ENCODE data around the gene CCNB2.
"Not testable (repeated sequence)": the region's sequence is repeated elsewhere in the genome, so short reads cannot be mapped to it uniquely, and the experiment has no call there.

The CCNB2 gene

DNA sequence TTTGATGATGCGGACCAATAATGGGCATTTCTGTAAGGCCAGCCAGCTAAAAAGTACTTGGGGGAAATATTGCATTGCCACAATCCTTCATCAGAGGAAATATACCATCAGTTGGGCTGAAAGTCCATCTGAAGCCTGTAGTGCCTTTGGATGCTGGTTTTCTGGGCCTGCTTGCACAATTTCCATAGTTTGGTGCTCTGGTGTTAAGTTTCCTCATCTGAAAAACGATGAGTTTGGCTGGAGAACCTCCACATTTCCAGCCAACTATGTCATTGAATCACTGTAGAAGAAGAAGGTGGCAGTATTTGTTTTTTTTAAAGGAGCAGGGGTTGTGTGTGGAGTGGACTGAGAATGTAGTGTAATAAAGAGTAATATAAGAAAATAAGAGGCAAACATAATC lies 10.1 kb downstream of the CCNB2 start:
- in situ Hi-C loops (cut with MboI; ENCODE audit: low sequenced_read_pairs, unreplicated experiment), result no loop called here
- DNase-seq (ENCODE audit: low spot score), result no peak
- TF ChIP-seq, protein P1, sequence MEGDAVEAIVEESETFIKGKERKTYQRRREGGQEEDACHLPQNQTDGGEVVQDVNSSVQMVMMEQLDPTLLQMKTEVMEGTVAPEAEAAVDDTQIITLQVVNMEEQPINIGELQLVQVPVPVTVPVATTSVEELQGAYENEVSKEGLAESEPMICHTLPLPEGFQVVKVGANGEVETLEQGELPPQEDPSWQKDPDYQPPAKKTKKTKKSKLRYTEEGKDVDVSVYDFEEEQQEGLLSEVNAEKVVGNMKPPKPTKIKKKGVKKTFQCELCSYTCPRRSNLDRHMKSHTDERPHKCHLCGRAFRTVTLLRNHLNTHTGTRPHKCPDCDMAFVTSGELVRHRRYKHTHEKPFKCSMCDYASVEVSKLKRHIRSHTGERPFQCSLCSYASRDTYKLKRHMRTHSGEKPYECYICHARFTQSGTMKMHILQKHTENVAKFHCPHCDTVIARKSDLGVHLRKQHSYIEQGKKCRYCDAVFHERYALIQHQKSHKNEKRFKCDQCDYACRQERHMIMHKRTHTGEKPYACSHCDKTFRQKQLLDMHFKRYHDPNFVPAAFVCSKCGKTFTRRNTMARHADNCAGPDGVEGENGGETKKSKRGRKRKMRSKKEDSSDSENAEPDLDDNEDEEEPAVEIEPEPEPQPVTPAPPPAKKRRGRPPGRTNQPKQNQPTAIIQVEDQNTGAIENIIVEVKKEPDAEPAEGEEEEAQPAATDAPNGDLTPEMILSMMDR (IDR thresholded peaks at IDR 0.05; ENCODE audit: borderline replicate concordance, control extremely low read depth, extremely low read depth, insufficient read depth, missing control alignments), result no peak

DNA sequence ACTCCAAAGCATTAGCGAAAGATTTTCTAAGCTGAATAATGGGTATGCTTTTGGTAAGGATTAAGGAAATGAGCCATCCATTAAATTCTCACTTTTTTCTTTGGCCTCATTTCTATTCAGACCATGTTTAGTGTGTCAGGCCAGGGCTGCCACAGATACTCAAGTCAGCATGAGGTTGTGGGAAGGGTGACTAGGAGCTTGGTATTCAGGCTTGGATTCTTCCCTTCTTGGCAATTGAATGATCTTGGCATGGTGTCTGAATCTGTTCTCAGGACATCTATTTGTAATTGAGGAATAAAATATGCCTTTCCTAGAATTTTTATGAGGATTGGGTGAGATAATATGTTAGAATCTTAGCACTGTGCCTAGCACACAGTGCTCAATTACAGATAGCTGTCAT lies 11.2 kb downstream of the CCNB2 start:
- DNase-seq (ENCODE audit: low spot score), result no peak
- in situ Hi-C loops (cut with MboI; ENCODE audit: low sequenced_read_pairs, unreplicated experiment), result no loop called here
- TF ChIP-seq, protein P1 (IDR thresholded peaks at IDR 0.05; ENCODE audit: borderline replicate concordance, control extremely low read depth, extremely low read depth, insufficient read depth, missing control alignments), result no peak

DNA sequence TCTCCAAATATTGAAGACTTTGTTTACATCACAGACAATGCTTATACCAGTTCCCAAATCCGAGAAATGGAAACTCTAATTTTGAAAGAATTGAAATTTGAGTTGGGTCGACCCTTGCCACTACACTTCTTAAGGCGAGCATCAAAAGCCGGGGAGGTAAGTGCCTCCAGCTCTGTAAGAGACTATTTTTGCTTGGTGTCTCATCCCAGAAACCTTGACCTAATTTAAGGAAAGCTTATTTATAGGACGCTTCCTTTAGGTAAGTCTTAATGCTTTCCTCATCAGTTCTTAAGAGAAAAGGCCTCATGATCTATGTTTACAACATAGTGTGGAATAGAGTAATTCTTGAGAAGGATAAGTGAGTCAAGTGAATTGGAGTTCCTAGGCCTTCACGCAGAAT lies 11.8 kb downstream of the CCNB2 start:
- in situ Hi-C loops (cut with MboI; ENCODE audit: low sequenced_read_pairs, unreplicated experiment), result no loop called here
- DNase-seq (ENCODE audit: low spot score), result no peak
- TF ChIP-seq, protein P1 (IDR thresholded peaks at IDR 0.05; ENCODE audit: borderline replicate concordance, control extremely low read depth, extremely low read depth, insufficient read depth, missing control alignments), result no peak

DNA sequence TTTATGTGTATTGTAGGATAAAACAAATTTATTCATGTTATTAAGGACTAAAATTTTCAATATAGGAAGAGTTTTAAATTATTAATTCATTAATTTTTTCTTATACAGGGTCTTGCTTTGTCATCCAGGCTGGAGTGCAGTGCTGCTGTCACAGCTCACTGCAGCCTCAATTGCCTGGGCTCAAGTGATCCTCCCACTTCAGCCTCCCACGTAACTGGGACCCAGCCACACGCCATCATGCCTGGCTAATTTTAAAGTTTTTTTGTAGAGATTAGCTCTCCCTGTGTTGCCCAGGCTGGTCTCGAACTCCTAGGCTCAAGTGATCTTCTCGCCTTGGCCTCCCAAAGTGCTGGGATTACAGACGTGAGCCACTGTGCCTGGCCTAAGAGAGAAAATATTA lies 14.7 kb downstream of the CCNB2 start:
- no peak for DNase-seq (ENCODE audit: low spot score)

DNA sequence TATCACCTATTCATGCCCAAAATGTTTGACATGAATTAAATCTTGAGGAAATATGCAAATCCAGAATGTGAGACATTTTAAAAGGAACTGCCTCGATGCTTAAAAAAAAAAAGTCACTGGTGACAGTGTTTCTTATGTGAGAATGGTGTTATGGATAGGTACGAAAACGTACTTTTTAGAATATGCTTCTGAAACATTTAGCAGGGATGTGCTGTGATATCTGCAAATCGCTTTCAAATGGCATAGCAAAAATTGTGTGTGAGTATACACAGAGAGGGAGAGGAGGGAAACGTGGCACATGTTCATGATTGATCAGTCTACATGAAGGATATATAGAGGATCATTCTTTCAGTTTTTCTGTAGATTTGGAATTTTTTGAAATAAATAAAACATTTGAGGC lies 16.0 kb downstream of the CCNB2 start:
- TF ChIP-seq, protein P1 (IDR thresholded peaks at IDR 0.05; ENCODE audit: borderline replicate concordance, control extremely low read depth, extremely low read depth, insufficient read depth, missing control alignments), result no peak
- DNase-seq (ENCODE audit: low spot score), result no peak
- in situ Hi-C loops (cut with MboI; ENCODE audit: low sequenced_read_pairs, unreplicated experiment), result no loop called here

More for the DNA sequence above, 14.7 kb downstream of the CCNB2 start:
- TF ChIP-seq, protein P1 (IDR thresholded peaks at IDR 0.05; ENCODE audit: borderline replicate concordance, control extremely low read depth, extremely low read depth, insufficient read depth, missing control alignments), result no peak
- in situ Hi-C loops (cut with MboI; ENCODE audit: low sequenced_read_pairs, unreplicated experiment), result no loop called here

DNA sequence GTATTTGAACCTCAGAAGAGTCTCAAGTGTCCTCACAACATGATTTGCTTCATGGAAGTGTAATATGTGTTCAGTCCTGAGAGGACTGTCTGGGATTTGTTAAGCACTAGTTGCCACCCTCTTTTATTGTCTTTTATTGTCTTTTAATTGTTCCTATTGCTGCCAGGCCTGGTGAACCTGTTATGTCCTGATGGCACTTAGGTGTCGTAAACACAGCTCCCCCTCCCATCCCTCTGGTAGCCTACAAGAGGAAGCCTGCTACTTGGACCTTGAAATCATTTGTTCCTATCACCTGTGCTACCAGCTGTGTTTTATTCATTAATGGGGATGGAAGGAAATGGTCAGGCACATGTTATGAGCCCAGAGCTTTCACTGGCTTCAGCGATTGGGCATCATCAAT lies 19.3 kb downstream of the CCNB2 start:
- no peak for DNase-seq (ENCODE audit: low spot score)
- in situ Hi-C loops (cut with MboI; ENCODE audit: low sequenced_read_pairs, unreplicated experiment), result no loop called here
- TF ChIP-seq, protein P1 (IDR thresholded peaks at IDR 0.05; ENCODE audit: borderline replicate concordance, control extremely low read depth, extremely low read depth, insufficient read depth, missing control alignments), result no peak

DNA sequence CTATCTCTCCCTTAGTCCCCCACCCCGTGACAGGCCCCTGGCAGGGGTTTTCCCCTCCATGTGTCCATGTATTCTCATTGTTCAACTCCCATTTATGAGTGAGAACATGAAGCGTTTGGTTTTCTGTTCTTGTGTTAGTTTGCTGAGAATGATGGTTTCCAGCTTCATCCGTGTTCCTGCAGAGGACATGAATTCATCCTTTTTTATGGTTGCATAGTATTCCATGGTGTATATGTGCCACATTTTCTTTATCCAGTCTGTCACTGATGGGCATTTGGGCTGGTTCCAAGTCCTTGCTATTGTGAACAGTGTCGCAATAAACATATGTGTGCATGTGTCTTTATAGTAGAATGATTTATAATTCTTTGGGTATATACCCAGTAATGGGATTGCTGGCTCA lies 20.7 kb downstream of the CCNB2 start:
- DNase-seq (ENCODE audit: low spot score), result not testable (repeated sequence)
- in situ Hi-C loops (cut with MboI; ENCODE audit: low sequenced_read_pairs, unreplicated experiment), result loop anchor here (25.0 kb wide), 1 partner anchor 888 kb away; no protein-coding TSS in a partner anchor

DNA sequence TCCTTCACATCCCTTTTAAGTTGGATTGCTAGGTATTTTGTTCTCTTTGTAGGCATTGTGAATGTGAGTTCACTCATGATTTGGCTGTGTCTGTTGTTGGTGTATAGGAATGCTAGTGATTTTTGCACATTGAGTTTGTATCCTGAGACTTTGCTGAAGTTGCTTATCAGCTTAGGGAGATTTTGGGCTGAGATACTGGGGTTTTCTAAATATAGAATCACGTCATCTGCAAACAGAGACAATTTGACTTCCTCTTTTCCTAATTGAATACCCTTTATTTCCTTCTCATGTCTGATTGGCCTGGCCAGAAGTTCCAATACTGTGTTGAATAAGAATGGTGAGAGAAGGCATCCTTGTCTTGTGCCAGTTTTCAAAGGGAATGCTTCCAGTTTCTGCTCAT lies 22.3 kb downstream of the CCNB2 start:
- DNase-seq (ENCODE audit: low spot score), result not testable (repeated sequence)
- in situ Hi-C loops (cut with MboI; ENCODE audit: low sequenced_read_pairs, unreplicated experiment), result loop anchor here (25.0 kb wide), 1 partner anchor 890 kb away; no protein-coding TSS in a partner anchor
